RKO (cell line): ENCODE results near the gene LOXL1.

Experiments used
- DNase-seq: peaks from one replicate; pipeline ENCODE4 v3.0.0-alpha.2; 2016; ENCODE audit warnings: low spot score

LOXL1 gene

GRCh38 chr15:73899197-73900094, 26.8 kb upstream of the LOXL1 start:
- DNase-seq, result no peak

GRCh38 chr15:73900095-73900712, 26.1 kb upstream of the LOXL1 start:
- DNase-seq, result no peak

GRCh38 chr15:73901126-73901810, 25.0 kb upstream of the LOXL1 start:
- DNase-seq, result no peak

GRCh38 chr15:73902121-73903020, 23.9 kb upstream of the LOXL1 start:
- no peak for DNase-seq

GRCh38 chr15:73904026-73904815, 22.0 kb upstream of the LOXL1 start:
- DNase-seq, result no peak

GRCh38 chr15:73905225-73905827, 20.9 kb upstream of the LOXL1 start:
- no peak for DNase-seq

- no peak for DNase-seq
These were observed 19.8 kb upstream of the LOXL1 start for GRCh38 chr15:73906346-73907034.

GRCh38 chr15:73907035-73907408, 19.2 kb upstream of the LOXL1 start:
- no peak for DNase-seq

- DNase-seq, result peak; percentile 61
These were observed 18.0 kb upstream of the LOXL1 start for GRCh38 chr15:73908030-73908821.

- DNase-seq, result no peak
These were observed 17.5 kb upstream of the LOXL1 start for GRCh38 chr15:73908822-73909122.

- DNase-seq, result no peak
These were observed 16.6 kb upstream of the LOXL1 start for GRCh38 chr15:73909651-73910050.

- no peak for DNase-seq
These were observed 15.5 kb upstream of the LOXL1 start for GRCh38 chr15:73910522-73911303.

- no peak for DNase-seq
These were observed 14.1 kb upstream of the LOXL1 start for GRCh38 chr15:73912030-73912596.

GRCh38 chr15:73914145-73914544, 12.1 kb upstream of the LOXL1 start:
- DNase-seq, result no peak

- DNase-seq, result no peak
These were observed 11.2 kb upstream of the LOXL1 start for GRCh38 chr15:73915082-73915481.

GRCh38 chr15:73918784-73919183, 7.5 kb upstream of the LOXL1 start:
- DNase-seq, result no peak

- DNase-seq, result no peak
These were observed 6.6 kb upstream of the LOXL1 start for GRCh38 chr15:73919706-73920105.

- no peak for DNase-seq
These were observed 4.9 kb upstream of the LOXL1 start for GRCh38 chr15:73921254-73921925.
